GM10248 (cell line): ENCODE measurements around the gene NTN1.

ENCODE experiments used
- CTCF ChIA-PET: fragments of 300-600 bp; sonication (Branson Sonifier 250); formaldehyde crosslinking; extraction: SDS; loops from one replicate; lab custom pipeline; 2021; ENCODE audit warnings: antibody characterized with exemption; lab: Yijun Ruan, JAX
- POLR2A ChIA-PET: fragments of 350-650 bp; sonication (Branson Sonifier 250); formaldehyde crosslinking; extraction: SDS; loops from one replicate; lab custom pipeline; 2020; ENCODE audit warnings: antibody characterized with exemption; lab: Yijun Ruan, JAX
- DNase-seq: peaks from one replicate; pipeline ENCODE4 v3.0.0; 2012; ENCODE audit errors: extremely low spot score
- TF ChIP-seq, protein P1 (sequence below): IDR thresholded peaks from 2 replicates; pipeline ENCODE4 v1.5.1; 2012; ENCODE audit warnings: mild to moderate bottlenecking, low read depth; ENCODE audit errors: extremely low read depth, missing control alignments, control extremely low read depth

NTN1 gene

DNA sequence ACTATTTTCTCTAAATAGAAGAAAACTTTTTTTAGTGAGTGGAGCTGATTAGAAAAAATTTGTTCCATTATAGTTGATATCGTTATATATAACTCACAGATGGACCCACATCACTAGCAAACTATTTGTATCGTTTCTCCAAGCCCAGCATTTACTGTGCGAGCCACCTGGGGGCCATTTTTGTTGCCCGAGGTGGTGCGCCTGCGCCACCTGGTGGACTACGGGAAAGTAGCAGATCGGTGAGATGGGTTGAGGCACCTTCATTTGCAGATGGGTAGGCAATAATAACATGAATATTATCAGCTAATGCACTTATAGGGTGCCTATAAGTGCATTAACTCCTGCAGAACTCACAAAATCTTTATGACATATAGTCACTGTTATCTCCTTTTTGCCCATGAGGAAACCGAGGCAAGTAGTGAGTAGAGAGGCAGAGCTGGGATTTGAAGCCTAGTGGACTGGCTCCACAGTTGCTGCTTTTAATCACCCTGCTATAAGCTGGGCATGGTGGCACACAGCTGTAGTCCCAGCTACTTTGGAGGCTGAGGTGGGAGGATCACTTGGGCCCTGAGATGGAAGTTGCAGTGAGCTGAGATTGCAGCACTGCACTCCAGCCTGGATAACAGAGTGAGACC, 23.2 kb upstream of the NTN1 start:
- ChIA-PET CTCF (interaction anchor here (0.6 to 5.3 kb wide), 63 partner anchors 9 to 614 kb away, joined by 3 to 75 read pairs (median 4); partner anchors contain the start of genes NTN1, PIK3R5, PIK3R6 and STX8), POLR2A (no interaction called here)
- peak; percentile 83 for DNase-seq
- TF ChIP-seq, protein P1, sequence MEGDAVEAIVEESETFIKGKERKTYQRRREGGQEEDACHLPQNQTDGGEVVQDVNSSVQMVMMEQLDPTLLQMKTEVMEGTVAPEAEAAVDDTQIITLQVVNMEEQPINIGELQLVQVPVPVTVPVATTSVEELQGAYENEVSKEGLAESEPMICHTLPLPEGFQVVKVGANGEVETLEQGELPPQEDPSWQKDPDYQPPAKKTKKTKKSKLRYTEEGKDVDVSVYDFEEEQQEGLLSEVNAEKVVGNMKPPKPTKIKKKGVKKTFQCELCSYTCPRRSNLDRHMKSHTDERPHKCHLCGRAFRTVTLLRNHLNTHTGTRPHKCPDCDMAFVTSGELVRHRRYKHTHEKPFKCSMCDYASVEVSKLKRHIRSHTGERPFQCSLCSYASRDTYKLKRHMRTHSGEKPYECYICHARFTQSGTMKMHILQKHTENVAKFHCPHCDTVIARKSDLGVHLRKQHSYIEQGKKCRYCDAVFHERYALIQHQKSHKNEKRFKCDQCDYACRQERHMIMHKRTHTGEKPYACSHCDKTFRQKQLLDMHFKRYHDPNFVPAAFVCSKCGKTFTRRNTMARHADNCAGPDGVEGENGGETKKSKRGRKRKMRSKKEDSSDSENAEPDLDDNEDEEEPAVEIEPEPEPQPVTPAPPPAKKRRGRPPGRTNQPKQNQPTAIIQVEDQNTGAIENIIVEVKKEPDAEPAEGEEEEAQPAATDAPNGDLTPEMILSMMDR, result peak; percentile 95

DNA sequence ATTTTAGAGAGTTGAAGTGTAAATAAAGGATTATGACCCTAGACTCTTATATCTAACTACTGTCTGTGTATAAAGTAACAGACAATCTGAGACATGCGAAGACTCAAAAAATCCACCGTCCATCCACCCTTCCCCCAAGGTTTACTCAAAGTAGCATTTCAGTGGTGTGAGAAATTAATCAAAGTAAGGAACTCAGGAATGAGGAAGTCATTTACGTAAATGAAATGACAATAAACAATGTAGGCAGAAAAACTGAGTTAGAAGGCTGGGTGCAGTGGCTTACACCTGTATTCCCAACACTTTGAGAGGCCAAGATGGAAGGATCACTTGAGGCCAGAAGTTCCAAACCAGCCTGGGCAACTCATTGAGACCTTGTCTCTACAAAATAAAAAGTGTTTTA, 19.8 kb upstream of the NTN1 start:
- POLR2A ChIA-PET, result no interaction called here
- no peak for DNase-seq
- CTCF ChIA-PET, result interaction anchor here (1.6 to 2.5 kb wide), 3 partner anchors 12 to 107 kb away, joined by 4 to 8 read pairs (median 5); no protein-coding TSS in a partner anchor
- TF ChIP-seq, protein P1, result no peak

DNA sequence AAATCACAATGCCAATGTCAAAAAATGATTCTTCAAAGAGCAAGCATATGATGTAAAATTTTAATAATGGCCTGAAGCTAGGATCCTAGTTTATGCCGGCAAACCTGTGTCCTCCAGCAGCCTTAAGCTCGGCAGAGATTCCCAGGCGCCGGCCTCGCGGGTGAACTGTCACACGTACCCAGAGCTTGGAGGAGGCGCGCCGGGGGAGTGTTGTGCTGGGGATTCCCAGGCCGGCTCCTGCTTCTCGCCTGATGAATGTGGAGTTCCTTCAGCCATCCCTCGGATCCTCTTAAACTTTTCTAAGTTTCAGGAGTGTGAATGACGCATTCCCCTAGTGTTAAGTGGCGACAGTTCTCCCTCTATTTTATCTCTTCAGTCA, 19.1 kb upstream of the NTN1 start:
- DNase-seq, result no peak
- TF ChIP-seq, protein P1, result no peak
- ChIA-PET POLR2A (no interaction called here), CTCF (interaction anchor here (0.8 to 2.5 kb wide), 12 partner anchors 10 to 575 kb away, joined by 3 to 15 read pairs (median 5); partner anchors contain the start of gene NTN1)

DNA sequence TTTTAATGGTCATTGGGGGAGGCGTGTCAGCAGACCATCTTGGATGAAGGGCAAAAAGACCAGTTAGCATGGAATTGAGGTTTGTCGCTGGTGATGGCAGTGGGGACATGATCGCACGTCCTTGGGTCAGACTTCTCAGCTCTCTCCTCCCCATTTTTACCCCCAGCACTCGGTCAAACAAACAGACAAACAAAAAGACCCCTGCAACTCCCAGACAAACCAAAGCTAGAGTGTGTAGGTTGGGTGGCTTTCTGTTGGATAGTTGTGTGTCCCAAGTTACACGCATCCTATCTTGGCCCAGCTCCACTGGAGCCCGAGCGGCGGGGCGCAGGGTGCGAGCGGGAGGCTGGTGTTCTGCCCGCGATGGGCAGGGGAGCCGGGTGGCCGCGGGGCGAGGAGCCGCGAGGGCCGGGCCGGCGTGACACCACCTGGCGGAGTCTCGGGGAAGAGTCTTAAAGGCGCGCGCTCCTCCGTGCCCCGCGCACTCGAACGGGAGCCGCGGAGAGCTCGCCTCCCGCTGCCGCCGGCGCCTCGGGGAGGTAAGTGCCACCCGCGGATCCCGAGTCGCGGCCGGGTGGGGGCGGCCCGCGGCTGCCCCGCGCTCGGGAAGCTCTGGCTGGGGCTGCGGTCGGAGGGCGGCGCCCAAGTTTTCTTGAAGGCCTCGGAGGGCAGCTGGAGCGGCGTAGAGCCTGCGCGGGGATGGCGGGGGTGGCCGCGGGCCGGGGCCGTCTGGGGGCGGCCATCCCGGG, 18.5 kb upstream of the NTN1 start:
- ChIA-PET CTCF (interaction anchor here (0.8 to 2.5 kb wide), 16 partner anchors 9 to 574 kb away, joined by 3 to 15 read pairs (median 4); partner anchors contain the start of gene NTN1), POLR2A (no interaction called here)
- TF ChIP-seq, protein P1, result peak; percentile 34
- DNase-seq, result peak; percentile 66

DNA sequence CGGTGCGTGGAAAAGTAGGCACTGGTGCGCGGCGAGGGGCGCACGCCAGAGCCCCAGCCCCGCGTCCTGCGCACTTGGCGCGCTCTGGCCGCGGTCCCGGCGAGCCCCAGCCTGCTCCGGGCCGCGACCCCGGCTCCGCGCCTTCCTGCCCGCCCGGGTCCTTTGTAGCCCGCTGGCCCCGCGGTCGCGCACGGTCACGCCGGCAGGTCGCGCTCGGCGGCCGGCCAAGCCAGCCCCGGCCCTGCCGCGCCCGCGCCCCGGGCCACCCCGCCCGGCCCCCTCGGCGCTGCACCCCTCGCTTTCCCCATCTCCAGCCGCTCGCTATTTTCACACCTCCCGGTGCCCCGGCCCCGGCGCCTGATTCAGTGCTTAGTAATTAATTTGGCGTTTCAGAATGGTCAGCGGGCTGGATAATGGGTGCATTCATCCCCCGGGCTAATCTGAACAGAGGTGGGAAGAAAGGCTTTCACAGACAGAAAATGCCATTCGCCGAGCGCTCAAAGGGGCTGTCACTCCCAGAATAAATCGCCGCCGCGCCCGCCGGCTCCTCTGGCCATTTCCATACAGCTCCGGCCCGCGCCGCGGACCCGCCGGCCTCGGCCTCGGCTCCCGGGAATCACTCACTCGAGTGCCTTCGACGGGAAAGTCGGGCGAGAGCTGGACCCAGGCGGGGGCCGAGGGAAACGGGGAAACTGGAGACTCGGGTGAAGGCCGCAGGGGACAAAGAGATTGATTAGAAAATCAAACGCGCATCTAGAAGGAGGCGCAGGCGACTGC, 17.8 kb upstream of the NTN1 start:
- TF ChIP-seq, protein P1, result no peak
- DNase-seq, result no peak
- POLR2A ChIA-PET, result no interaction called here
- CTCF ChIA-PET, result interaction anchor here (0.8 to 2.5 kb wide), 15 partner anchors 8 to 574 kb away, joined by 3 to 15 read pairs (median 4); no protein-coding TSS in a partner anchor
